Measurements from ENCODE around the gene FLOT1.
"Not testable (repeated sequence)": the region's sequence is repeated elsewhere in the genome, so short reads cannot be mapped to it uniquely, and the experiment has no call there.

FLOT1 gene

GRCh38 chr6:30721198-30722024 lies 21.1 kb downstream of the FLOT1 start:
- DNase-seq: peak; percentile 51

- no peak for DNase-seq
These were observed 21.7 kb downstream of the FLOT1 start for GRCh38 chr6:30720738-30721197.

GRCh38 chr6:30719791-30720737 lies 22.4 kb downstream of the FLOT1 start, which contains the start of gene TUBB:
Gene TUBB, plus strand, starts transcription at chr6:30720352. Its CDS starts 155 bp downstream, at chr6:30720507.
- peak; percentile 93 for DNase-seq

GRCh38 chr6:30719356-30719755 lies 23.1 kb downstream of the FLOT1 start:
- no peak for DNase-seq

- DNase-seq: not testable (repeated sequence)
These were observed 24.4 kb downstream of the FLOT1 start for GRCh38 chr6:30717845-30718720.

- DNase-seq: peak; percentile 99
These were observed 25.2 kb downstream of the FLOT1 start, which contains the start of gene MDC1 for GRCh38 chr6:30717129-30717844. Gene MDC1, minus strand, starts transcription at chr6:30717281. Its CDS starts 2,106 bp downstream, at chr6:30715175.

GRCh38 chr6:30716879-30717128 lies 25.7 kb downstream of the FLOT1 start:
- no peak for DNase-seq

- no peak for DNase-seq
These were observed 28.2 kb downstream of the FLOT1 start for GRCh38 chr6:30714263-30714662.

- no peak for DNase-seq
These were observed 30.0 kb downstream of the FLOT1 start for GRCh38 chr6:30712441-30712945.

GRCh38 chr6:30711758-30712380 lies 30.6 kb downstream of the FLOT1 start:
- DNase-seq: no peak

- DNase-seq: no peak
These were observed 33.2 kb downstream of the FLOT1 start for GRCh38 chr6:30709101-30709868.

GRCh38 chr6:30707281-30707850 lies 35.1 kb downstream of the FLOT1 start:
- DNase-seq: no peak

- no peak for DNase-seq
These were observed 36.9 kb downstream of the FLOT1 start for GRCh38 chr6:30705620-30706019.

- DNase-seq: no peak
These were observed 38.7 kb downstream of the FLOT1 start for GRCh38 chr6:30703821-30704220.

- DNase-seq: no peak
These were observed 39.5 kb downstream of the FLOT1 start for GRCh38 chr6:30703011-30703410.

GRCh38 chr6:30700340-30700739 lies 42.1 kb downstream of the FLOT1 start:
- no peak for DNase-seq

GRCh38 chr6:30696432-30696831 lies 46.1 kb downstream of the FLOT1 start:
- no peak for DNase-seq

- DNase-seq: no peak
These were observed 51.2 kb downstream of the FLOT1 start for GRCh38 chr6:30691208-30691847.

- DNase-seq: peak; percentile 76
These were observed 51.9 kb downstream of the FLOT1 start, which contains the start of gene NRM for GRCh38 chr6:30690403-30691207. Gene NRM, minus strand, starts transcription at chr6:30690984. Its CDS starts 10 bp downstream, at chr6:30690974.
